Stomach (tissue), 4 donors: Measurements from ENCODE around the gene RNU6-7.

Experiments used
- CTCF ChIP-seq, 7 experiments: fragments of 450-650 bp in 4 of 7; fragments of 200-600 bp in 3 of 7; sonication (generic) in 3 of 7; IDR thresholded peaks; one replicate each; pipeline ENCODE4 v1.5.1; 2016 to 2019; ENCODE audit warnings: antibody characterized with exemption in 7 of 7, control low read depth in 2 of 7, mild to moderate bottlenecking in 1 of 7
- EP300 ChIP-seq: sonication (generic); formaldehyde crosslinking; IDR thresholded peaks from one replicate; pipeline ENCODE4 v1.6.1; 2017; ENCODE audit warnings: antibody characterized with exemption
- POLR2A ChIP-seq, 4 donors: fragments of 450-650 bp; IDR thresholded peaks; one replicate each; pipeline ENCODE4 v1.6.1; 2016; ENCODE audit warnings: antibody characterized with exemption in 4 of 4, control low read depth in 2 of 4, mild to moderate bottlenecking in 1 of 4, moderate library complexity in 1 of 4
- POLR2AphosphoS5 ChIP-seq, 3 donors: sonication (generic); formaldehyde crosslinking; IDR thresholded peaks; one replicate each; pipeline ENCODE4 v1.6.1; 2016; ENCODE audit warnings: antibody characterized with exemption in 3 of 3

GRCh38 chr14:32251530-32251929 is 49.7 kb downstream of the RNU6-7 start:
- no peak for TF ChIP-seq CTCF (IDR thresholded peaks at IDR 0.05)
- no peak for TF ChIP-seq POLR2A (IDR thresholded peaks at IDR 0.05)
- no peak for TF ChIP-seq EP300
- no peak for TF ChIP-seq POLR2AphosphoS5 (IDR thresholded peaks at IDR 0.05)
